HG02642 (cell line): ENCODE data around the gene SHISA6.

Source experiments
- ATAC-seq: cut with Tn5 transposase; IDR thresholded peaks from one replicate; pipeline ENCODE4 v1.9.1; 2021; ENCODE audit warnings: mild to moderate bottlenecking; ENCODE audit not compliant: unreplicated experiment, poor library complexity

SHISA6 gene

DNA sequence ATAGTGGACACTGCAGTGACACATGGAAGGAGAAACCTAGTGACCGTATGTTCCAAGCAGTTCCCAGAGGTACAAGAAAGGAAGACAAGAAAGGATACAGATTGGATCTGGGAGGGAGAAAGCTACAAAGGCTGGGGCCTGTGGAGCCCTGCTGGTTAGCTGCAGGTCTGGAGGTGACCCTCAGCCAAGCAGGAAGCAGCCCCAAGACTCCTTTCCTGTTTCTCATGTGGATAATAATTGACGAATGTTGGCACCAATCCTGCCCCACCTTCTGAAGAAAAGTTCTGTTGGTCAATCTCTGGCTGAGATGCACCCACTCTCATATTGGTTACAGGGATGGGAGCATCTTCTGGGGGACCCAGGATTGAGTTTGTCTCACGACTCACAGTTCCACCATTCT lies 99.8 kb downstream of the SHISA6 start:
- ATAC-seq: no peak

DNA sequence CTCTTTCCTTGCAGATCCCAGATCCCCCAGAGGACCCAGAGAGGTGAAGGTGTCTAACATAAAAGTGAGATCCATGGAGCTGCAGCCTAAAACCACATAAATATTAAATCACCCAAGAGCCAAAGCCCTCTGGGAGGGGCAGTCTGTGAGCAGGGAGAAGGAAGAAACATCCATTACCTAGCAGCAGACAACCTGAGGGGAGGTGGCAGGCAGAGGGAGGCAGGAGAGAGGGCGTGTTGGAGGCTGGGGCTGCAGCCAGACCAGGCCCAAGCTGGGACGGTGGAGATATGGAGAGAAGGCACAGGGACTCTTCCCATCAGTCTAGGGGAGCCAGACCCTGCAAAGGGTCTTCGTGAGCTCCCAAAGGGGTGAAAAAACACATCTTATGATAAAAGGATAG lies 101.1 kb downstream of the SHISA6 start:
- no peak for ATAC-seq

DNA sequence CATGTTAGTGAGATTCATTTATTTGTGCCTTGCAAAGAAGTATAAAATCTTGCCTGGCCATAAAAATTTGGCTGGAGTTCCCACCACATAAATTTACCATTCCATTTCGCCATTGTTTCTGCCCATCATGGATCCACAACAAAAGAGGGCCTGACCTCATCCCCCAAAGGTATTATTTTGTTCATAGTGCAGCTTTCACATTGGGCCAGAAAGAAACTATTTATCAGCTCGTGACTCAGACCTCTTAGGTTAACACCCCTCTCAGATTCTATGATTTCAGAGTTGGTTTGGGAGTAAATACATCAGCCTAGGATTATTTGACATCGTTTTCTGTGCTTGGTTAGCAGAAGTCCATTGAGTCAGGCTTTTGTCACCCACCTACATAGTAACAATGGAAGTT lies 108.1 kb downstream of the SHISA6 start:
- ATAC-seq: no peak

DNA sequence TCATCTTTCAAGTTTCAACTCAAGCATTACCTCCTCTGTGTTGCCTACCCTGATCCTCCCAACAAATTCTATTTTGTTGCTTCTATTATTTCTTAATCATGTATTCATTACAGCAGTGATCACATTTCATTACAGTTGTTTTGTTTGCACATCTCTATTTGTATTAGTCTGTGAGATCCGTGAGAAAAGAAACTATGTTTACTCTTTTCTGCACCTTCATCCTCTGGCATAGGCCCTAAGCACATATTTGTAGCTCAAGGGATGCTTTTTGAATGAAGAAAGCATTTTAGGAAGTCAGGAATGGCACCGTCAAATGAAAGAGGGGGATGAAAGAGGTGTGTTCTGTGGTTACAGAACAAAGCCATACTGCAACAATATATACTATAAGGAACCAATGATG lies 110.5 kb downstream of the SHISA6 start:
- ATAC-seq: no peak

DNA sequence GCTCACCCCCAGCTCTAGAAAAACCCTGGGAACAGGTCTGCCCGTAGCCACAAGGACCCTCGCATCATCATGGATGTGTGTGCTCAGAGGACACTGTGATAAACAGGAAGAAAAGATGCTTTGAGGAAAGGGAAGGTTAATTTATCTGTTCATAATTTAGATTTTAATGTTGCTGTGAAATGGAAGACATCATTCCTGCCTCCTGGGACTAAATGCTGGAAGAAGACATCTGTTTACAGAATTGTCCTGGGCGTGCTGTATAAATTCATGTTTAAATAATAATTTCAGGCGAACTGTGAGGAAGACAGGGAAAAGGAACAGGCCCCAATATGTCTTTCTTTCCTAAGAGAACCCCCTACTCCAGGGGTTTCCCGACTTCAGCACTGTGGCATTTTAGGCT lies 112.6 kb downstream of the SHISA6 start:
- no peak for ATAC-seq

DNA sequence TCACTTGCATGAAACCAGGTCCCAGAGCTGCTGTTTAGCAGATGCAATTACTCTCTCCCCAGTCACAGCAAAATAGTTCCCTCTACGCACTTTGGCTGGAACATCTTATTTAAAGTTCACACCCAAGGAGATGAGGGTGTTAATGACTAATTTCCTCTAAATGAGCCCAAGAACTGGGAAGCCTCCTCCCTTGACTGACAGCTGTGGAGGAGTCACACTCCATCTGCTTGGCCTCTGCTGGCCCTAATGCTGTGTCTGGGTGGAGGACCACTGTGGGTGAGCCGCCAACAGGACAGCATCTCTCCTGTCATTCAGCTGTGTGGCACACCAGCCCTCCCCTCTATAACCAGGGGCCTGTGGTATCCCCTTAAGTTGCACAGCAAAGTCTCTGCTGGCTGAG lies 115.4 kb downstream of the SHISA6 start:
- no peak for ATAC-seq

DNA sequence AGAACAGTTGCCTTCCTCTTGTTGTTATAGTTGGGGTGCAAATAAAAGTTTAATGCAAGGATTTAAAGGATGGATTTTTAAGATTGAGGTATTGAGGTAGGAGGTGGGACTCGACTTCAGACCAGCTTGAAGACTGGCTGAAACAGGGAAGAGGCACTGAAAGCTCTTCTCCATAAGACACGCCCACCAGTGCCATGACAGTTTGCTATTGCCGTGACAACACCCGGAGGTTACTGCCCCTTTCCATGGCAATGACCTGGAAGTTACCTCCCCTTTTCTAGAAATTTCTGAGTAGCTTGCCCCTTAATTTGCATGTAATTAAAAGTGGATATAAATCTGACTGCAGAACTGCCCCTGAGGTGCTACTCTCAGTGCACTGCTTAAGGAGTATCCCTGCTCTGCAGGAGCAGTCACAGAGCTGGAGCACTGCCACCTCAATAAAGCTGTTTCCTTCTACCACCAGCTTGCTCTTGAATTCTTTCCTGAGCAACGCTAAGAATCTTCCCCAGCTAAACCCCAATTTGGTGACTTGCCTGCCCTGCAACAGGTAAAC lies 122.6 kb downstream of the SHISA6 start:
- ATAC-seq: no peak

DNA sequence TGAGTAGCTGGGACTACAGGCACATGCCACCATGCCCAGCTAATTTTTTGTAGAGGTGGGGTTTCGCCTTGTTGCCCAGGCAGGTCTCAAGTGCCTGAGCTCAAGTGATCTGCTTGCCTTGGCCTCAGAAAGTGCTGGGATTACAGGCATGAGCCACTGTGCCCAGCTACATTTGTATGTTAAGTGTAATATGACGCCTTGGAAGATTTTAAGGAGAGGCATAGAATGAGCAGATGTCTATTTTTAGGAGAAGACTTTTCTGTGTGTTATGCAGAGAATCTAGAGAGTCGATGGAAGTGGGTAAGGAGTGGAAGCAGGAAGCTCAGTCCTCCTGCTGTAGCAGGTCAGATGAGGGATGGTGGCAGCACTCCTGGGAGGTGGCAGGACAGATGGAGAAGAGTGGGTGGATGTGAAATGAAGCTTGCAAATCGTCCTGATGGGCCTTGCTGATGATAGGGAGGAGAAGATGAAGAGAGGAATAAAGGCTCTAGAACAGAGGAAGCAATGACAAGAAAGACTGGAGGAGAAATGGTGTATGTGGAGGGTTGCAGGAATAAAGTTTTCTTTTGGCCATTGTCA lies 125.3 kb downstream of the SHISA6 start:
- no peak for ATAC-seq

DNA sequence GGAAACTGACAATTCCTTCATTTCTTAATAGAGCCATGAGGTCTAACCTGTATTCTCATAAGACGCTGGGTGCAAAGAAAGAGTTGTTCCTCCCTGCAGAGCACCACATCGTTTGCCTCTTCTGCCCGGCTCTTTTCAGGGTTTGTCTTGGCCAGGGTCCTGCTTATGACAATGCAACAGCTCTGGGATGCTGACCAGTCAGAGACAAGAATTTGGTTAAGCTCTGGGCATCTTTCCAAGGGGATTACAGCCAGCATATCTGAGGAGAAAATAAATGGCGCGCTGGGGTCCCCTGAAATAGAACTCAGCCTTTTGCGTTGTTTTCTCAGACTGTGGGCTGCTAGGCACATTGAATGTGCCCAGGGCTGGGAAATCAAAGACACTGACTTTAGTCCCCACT lies 128.6 kb downstream of the SHISA6 start:
- no peak for ATAC-seq

DNA sequence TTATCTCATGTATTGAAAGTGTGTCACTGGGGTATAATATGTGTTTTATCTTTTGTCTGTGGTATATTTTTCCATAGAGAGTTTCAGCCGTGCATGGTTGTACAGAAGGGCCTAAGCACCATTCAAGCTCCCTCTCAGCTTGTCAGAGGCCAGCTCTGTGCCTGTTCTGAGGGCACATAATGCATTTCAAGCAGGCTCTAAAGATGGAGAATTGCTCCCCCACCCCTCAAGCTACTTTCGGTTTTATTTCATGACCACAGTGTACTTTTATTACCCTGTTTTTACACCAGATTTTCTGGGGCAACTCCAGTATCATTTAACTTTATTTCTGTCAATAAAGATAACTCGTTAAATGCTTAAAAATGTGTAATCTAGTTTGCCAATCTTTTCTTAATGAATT lies 131.7 kb downstream of the SHISA6 start:
- ATAC-seq: no peak

DNA sequence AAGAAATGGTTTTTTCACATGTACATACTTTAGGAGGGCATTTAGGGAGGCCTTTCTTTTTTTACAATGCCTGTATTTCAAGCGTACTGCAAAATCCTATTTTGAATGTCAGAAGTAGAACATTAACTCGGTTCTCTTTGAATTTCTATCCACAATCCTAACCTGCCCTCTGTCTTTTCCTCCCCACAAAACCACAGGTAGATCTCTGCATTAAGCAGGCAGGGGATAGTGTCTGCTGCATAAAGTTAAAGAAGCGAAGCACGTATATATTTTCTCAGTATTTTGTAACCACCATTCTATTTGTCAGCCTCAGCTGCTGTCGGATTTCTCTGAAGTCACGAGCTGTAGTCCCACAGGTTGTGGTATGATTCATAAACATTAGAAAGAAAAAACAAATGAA lies 137.5 kb downstream of the SHISA6 start:
- ATAC-seq: no peak

DNA sequence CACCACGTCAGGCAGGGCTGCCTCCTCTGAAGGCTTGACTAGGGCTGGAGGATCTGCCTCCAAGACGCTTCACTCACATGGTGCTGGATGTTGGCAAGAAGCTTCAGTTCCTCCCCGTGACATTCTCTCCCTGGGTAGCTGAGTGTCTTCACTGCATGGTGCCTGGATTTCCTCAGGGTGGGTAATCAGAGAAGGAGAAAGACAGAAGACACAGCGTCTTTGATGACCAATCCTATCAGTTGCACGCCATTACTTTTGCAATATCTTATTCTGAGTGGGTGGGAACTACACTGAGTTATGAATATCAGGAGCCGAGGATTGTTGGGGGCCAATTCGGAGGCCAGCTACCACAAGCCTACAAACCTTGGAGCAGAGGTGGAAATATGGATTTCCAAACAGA lies 139.7 kb downstream of the SHISA6 start:
- ATAC-seq: no peak

DNA sequence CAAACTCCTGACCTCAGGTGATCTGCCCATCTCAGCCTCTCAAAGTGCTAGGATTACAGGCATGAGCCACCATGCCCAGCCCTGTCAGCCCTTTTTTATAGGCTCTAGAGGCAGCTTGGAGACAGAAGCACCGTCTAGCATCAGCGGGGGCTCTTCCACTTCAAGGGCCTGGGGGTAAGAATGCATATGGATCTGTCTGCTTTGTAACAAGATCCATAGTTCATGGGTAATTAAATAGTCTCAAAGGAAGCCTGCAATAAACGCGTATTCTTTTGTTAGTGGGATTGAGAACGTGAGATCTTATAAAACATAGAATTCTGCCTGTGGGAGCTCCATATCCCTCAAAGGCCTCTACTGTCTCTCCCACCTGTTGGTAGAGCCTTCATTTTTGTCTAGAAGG lies 142.1 kb downstream of the SHISA6 start:
- no peak for ATAC-seq

DNA sequence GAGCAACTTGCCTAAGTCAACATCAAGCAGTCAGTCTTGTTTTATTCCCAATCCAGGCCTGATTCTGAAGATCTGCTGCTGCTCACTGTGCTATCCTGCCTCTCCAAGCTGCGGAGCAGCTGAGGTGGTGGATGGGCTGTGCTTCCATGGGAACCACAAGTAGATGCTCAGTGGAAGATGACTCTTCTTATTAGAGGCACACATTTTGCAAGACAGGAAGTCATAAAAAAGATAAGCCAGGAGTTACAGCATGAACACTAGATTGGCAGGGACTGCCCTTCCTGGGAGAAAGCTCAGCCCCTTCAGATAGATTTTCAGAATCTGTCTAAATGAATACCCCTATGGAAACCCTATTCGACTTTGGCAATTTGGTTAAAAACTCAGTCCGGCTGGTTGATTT lies 143.1 kb downstream of the SHISA6 start:
- no peak for ATAC-seq

DNA sequence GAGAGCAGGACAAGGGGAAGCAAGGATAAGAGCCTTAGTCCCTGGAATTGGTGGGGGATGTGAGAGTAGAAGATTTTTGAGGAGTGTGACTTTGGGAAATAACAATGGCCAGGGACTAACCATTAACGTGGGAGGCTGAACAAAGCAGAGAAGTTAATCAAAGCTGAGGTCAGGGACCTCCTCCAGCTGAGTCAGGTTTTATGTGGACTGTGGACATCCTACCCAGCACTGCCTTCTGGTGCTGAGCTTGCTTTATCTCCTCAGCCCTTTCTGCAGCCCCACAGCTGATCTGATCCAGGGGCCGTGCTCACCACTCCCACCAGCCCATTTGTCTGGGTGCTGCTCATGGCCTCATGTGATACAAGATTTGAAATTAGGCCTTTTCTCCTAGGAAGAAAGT lies 146.6 kb downstream of the SHISA6 start:
- no peak for ATAC-seq

DNA sequence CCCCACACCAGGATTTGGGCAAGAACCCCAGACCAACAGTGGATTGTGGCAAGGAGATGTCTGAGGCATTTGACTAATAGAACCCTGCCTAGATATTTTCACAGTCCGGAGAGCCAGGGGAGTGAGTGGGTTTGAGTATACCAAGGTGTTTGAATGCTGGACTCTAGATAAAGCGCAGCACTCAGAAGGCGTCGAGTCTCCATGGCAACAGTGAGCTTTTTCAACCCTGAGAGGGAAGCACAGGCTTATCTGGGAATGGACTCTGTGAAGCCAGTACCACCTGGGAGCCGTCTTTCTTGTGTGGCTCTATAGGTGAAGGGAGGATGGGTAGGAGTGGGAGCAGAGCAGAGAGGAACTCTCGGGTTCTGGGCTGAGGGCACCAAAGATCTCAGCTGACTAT lies 147.0 kb downstream of the SHISA6 start:
- ATAC-seq: no peak

DNA sequence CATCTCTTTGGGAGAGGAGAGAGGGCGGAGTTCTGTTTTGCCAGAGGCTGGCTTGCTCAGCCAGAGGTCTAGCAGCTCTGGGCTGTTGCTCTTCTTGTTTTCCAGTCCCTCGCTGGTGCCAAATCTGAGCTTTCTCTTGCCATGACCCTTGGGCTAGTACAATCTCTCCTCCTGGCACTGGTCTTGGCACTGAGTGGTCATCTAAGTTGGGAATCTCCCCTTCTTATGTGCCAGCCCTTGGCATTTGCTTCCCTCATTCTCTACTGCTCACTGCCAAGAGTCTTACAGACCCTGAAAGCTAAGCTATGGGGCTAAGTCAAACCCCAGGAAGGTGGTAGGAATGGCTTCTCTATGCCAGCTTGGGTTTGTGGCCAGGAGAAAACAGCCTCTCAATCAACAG lies 148.6 kb downstream of the SHISA6 start:
- ATAC-seq: no peak

DNA sequence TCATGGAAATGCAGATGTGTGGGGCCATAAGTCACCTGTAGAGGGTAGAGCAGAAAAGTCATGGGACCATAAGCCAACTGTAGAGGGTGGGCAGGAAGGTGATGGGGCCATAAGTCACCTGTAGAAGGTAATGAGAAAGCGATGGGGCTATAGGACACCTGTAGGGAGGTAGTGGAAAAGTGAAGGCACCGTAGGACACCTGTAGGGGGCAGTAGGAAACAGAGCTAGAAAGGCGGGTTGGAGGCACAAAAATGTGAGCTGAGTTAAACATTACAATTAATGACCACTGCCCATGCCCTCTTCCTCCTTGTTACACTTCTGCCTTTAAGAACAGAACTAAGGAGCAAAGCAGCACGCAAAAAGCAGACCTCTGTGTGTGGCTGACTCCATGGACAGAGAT lies 150.1 kb downstream of the SHISA6 start:
- ATAC-seq: no peak

DNA sequence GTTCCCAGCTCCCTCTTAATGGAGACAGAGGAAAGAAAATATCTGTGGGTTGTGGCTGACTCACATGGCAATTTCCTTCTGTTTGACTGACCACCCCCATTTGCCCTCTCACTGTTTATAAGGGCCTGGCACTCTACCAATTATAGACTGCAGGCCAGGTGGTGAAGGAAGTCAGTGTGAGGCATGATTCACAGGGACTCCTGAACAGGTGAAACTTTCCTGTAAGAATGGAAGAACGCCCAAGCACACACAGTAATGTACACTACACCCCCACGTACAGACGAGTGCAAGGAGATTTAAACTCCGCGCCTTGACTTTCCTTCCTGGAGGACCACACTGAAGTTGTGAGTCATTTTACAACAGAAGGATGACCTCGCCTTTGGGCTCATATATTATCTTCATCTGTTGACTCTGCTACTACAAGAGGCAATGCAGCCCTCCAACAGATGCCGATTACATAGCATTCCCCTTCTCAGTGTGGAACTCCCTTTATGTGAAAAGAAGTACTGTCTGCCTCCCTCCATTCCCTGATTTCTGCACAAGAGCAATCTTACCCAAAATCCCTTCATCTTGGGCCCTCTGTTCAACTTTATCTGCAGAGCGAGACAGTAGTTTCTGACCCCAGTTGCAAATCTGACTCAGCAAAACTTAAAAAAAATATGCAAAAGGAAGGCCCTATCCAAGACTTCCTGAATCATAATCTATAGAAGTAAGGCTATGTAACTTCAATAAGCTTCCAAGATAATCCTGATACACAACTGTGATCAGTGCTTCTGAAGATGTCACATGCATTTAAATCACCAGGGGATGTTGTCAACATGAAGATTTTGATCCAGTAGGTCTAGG lies 163.6 kb downstream of the SHISA6 start:
- ATAC-seq: no peak

DNA sequence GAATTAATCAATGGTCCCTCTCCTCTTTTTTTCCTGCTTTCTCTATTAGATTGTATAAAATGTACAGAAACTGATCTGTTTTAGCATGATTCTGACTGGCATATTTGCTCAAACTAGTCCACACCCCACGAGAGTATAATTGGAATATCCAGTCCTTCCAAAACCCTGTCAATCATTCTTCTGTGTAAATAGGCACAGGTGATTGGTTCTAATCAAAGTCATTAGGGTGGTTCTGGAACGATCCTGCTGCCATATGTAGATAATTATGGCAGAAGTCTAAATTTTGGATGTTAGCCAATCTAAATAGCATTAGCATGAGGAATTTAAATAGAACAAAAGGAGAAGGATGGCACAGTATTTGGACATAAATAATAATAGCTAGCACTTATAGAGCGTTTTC lies 165.7 kb downstream of the SHISA6 start:
- no peak for ATAC-seq

DNA sequence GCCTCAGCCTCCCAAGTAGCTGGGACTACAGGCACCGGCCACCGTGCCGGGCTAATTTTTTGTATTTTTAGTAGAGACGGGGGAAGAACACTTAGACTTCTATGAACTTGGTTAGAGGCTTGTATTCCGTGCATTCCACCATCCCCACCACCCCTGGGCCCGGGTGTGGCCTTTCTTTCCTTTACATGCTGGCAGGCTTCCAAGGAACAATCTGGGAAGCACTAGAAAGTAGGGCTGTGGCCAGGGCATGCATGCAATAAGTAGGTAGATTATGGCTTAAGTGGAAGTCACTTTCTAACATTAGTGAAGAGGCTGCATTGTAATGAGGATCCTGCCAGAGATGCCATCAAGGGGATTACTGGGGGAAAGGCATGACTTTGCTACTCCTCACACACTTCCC lies 171.6 kb downstream of the SHISA6 start:
- ATAC-seq: no peak

DNA sequence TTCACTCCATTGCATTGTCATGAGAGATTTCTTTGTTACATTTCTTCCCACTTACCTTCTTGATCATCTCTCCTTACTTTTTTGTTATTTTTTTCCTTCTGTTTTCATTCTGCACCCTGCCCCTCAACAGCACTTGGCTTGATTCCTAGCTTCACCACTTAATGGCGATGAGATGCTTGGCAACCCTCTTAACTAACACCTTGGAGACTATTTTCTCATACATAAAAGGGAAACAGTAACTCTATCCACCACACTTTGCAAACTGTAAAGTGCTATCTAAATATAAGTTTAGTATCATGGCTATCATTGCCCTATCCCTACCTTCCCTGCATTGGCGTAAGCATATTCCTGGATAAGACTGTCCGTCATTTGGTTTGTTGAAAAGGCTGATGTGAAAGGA lies 177.3 kb downstream of the SHISA6 start:
- no peak for ATAC-seq
